ENCODE results near the gene AHNAK.
"Not testable (repeated sequence)": the region's sequence is repeated elsewhere in the genome, so short reads cannot be mapped to it uniquely, and the experiment has no call there.

Gene AHNAK

GRCh38 chr11:62552485-62553079 is 6.0 kb upstream of the AHNAK start:
- intact Hi-C loops (cut with DNase I; ENCODE audit: low total_unique reads), result no loop called here
- Histone ChIP-seq H3K27me3 (no peaks in the 10 kb centered on the region), H3K9me3 (no peaks in the 10 kb centered on the region), H3K4me3 (peak overlapping the region; percentile 30 to 48), H3K27ac (peak overlapping the region; percentile 90 to 98), H3K4me1 (peaks cover 0 to 97% (median 85%) of the 10 kb centered on the region in 4 donors), H3K36me3 (peaks cover 0 to under 1% (median 0%) of the 10 kb centered on the region in 3 donors)
- DNase-seq, result no peak
- TF ChIP-seq, protein P1, sequence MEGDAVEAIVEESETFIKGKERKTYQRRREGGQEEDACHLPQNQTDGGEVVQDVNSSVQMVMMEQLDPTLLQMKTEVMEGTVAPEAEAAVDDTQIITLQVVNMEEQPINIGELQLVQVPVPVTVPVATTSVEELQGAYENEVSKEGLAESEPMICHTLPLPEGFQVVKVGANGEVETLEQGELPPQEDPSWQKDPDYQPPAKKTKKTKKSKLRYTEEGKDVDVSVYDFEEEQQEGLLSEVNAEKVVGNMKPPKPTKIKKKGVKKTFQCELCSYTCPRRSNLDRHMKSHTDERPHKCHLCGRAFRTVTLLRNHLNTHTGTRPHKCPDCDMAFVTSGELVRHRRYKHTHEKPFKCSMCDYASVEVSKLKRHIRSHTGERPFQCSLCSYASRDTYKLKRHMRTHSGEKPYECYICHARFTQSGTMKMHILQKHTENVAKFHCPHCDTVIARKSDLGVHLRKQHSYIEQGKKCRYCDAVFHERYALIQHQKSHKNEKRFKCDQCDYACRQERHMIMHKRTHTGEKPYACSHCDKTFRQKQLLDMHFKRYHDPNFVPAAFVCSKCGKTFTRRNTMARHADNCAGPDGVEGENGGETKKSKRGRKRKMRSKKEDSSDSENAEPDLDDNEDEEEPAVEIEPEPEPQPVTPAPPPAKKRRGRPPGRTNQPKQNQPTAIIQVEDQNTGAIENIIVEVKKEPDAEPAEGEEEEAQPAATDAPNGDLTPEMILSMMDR (IDR thresholded peaks at IDR 0.05), result no peak

GRCh38 chr11:62550478-62550877 is 3.9 kb upstream of the AHNAK start:
- Histone ChIP-seq H3K4me1 (peaks cover 0 to 82% (median 70%) of the 10 kb centered on the region in 4 donors), H3K27ac (peak overlapping the region; percentile 90 to 98)
- H3K9me3 ChIP-seq; intact Hi-C loops (cut with DNase I; ENCODE audit: low total_unique reads); H3K27me3 ChIP-seq; H3K4me3 ChIP-seq; DNase-seq; H3K36me3 ChIP-seq: not testable (repeated sequence)

- peak in 1 of 2 donors; percentile 73 for DNase-seq
Measured at GRCh38 chr11:62548545-62549335, 2.1 kb upstream of the AHNAK start.

DNA sequence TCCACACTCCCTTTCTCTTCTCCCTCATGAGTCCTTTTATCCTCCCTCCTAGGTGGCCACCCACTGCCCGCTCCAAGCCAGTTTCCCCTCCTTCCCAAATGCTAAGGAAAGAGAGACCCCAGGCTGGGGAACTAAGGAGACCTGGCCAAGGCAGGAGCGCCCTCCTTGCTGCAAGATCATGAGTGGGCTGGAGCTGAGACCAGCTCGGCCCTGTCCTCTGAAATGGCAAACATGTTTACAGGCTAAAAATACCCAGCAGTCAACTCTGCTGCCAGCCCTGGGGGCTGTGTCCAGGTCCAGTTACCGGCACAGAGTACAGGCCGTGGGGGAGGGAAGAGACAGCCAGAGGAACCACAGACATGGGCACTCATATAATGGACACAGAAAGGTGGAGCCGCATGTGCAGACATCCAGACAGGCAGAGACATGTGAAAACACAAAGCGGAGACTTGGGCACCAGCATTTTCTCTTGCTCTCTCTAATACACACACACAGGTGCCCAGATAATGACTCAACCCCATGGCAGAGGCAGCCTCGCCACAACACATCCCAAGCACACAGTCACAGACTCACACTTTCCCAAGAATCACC is 1.2 kb upstream of the AHNAK start:
- TF ChIP-seq, protein P1 (IDR thresholded peaks at IDR 0.05), result no peak
- H3K27me3 ChIP-seq, result no peaks in the 10 kb centered on the region
- H3K27ac ChIP-seq, result peak overlapping the region; percentile 98
- H3K36me3 ChIP-seq, result peaks cover 0 to 9% (median 0%) of the 10 kb centered on the region in 3 donors
- no peaks in the 10 kb centered on the region for H3K9me3 ChIP-seq
- H3K4me3 ChIP-seq, result peak overlapping the region; percentile 86 to 87
- peaks cover 0 to 76% (median 57%) of the 10 kb centered on the region in 4 donors for H3K4me1 ChIP-seq
- intact Hi-C loops (cut with DNase I; ENCODE audit: low total_unique reads), result loop anchor here (10.0 kb wide), 1 partner anchor 47 kb away; the partner anchor contains the start of gene TUT1
- peak; percentile 57 to 71 for DNase-seq

More at GRCh38 chr11:62548545-62549335, 2.1 kb upstream of the AHNAK start:
- intact Hi-C loops (cut with DNase I; ENCODE audit: low total_unique reads), result loop anchor here (10.0 kb wide), 1 partner anchor 46 kb away; the partner anchor contains the start of gene TUT1
- peak overlapping the region in 1 of 2 donors; percentile 86 for H3K4me3 ChIP-seq
- H3K4me1 ChIP-seq, result peaks cover 0 to 76% (median 57%) of the 10 kb centered on the region in 4 donors
- H3K36me3 ChIP-seq, result peaks cover 0 to 9% (median 0%) of the 10 kb centered on the region in 3 donors
- H3K9me3 ChIP-seq, result no peaks in the 10 kb centered on the region
- H3K27me3 ChIP-seq, result no peaks in the 10 kb centered on the region
- H3K27ac ChIP-seq, result peak overlapping the region; percentile 98
- TF ChIP-seq, protein P1 (IDR thresholded peaks at IDR 0.05), result no peak

- intact Hi-C loops (cut with DNase I; ENCODE audit: low total_unique reads), result loop anchor here (10.0 kb wide), 1 partner anchor 48 kb away; the partner anchor contains the start of gene TUT1
- H3K27me3 ChIP-seq, result no peaks in the 10 kb centered on the region
- no peak for DNase-seq
- H3K4me1 ChIP-seq, result peaks cover 4 to 76% (median 56%) of the 10 kb centered on the region in 4 donors
- TF ChIP-seq, protein P1 (IDR thresholded peaks at IDR 0.05), result no peak
- peak overlapping the region; percentile 98 for H3K27ac ChIP-seq
- H3K4me3 ChIP-seq, result peak overlapping the region; percentile 86 to 87
- no peaks in the 10 kb centered on the region for H3K9me3 ChIP-seq
- peaks cover 0 to 9% (median 0%) of the 10 kb centered on the region in 3 donors for H3K36me3 ChIP-seq
Measured at GRCh38 chr11:62546929-62547625, 471 bp upstream of the AHNAK start.
